ENCODE results near the gene PQBP1.

The PQBP1 gene

GRCh38 chrX:48933757-48934156, 36.0 kb downstream of the PQBP1 start:
- TF ChIP-seq CTCF (IDR thresholded peaks at IDR 0.05; ENCODE audit: low read depth, low read length) = no peak
- DNase-seq (ENCODE audit: extremely low read depth, low read depth) = no peak

- TF ChIP-seq CTCF (IDR thresholded peaks at IDR 0.05; ENCODE audit: low read depth, low read length) = no peak
Measured at GRCh38 chrX:48934581-48935300, 37.0 kb downstream of the PQBP1 start.

GRCh38 chrX:48935301-48935670, 37.6 kb downstream of the PQBP1 start:
- no peak for TF ChIP-seq CTCF (IDR thresholded peaks at IDR 0.05; ENCODE audit: low read depth, low read length)
- DNase-seq (ENCODE audit: extremely low read depth, low read depth) = no peak

More at GRCh38 chrX:48934581-48935300, 37.0 kb downstream of the PQBP1 start:
- no peak for DNase-seq (ENCODE audit: extremely low read depth, low read depth)

GRCh38 chrX:48936429-48937053, 38.8 kb downstream of the PQBP1 start:
- no peak for TF ChIP-seq CTCF (IDR thresholded peaks at IDR 0.05; ENCODE audit: low read depth, low read length)
- DNase-seq (ENCODE audit: extremely low read depth, low read depth) = no peak

- DNase-seq (ENCODE audit: extremely low read depth, low read depth) = no peak
- no peak for TF ChIP-seq CTCF (IDR thresholded peaks at IDR 0.05; ENCODE audit: low read depth, low read length)
Measured at GRCh38 chrX:48937054-48937907, 39.6 kb downstream of the PQBP1 start.

GRCh38 chrX:48938721-48939425, 41.1 kb downstream of the PQBP1 start:
- no peak for TF ChIP-seq CTCF (IDR thresholded peaks at IDR 0.05; ENCODE audit: low read depth, low read length)
- DNase-seq (ENCODE audit: extremely low read depth, low read depth) = no peak

Data from AG09319 (cell line).